Caco-2 (cell line): ENCODE results near the gene TLR7. TPM values are rescaled to one million over a fixed set of nuclear protein-coding genes. Genes with fewer than 3 reads are reported as not detected.
A peak's percentile ranks its signal among the peaks of the same experiment; 100 is the strongest.

Experiments
- BruUV-seq: library from RNA; stranded (reverse); fragments of 400-500 nt; replicated peaks from 2 replicates; lab custom pipeline; 2021; lab: Mats Ljungman, UMichigan
- CTCF ChIA-PET: fragments of 300-600 bp; sonication (Branson Sonifier 250); formaldehyde crosslinking; loops from one replicate; lab custom pipeline; 2022; ENCODE audit warnings: antibody characterized with exemption; lab: Charles Lee
- POLR2A ChIA-PET: fragments of 300-600 bp; sonication (Branson Sonifier 250); formaldehyde crosslinking; loops from one replicate; lab custom pipeline; 2022; ENCODE audit warnings: antibody characterized with exemption; lab: Charles Lee
- DNase-seq, 2 experiments: peaks; one replicate each; pipeline versions ENCODE4 v3.0.0 to v3.0.0-alpha.2; 2020 to 2022
- H3K27me3 ChIP-seq: replicated peaks from 2 replicates; pipeline ENCODE4 v1.6.0; 2011; ENCODE audit warnings: low read length; ENCODE audit not compliant: control insufficient read depth, insufficient read depth
- H3K36me3 ChIP-seq: 2 replicates; pipeline ENCODE4 v1.5.1; 2011; ENCODE audit warnings: low read length; ENCODE audit not compliant: control insufficient read depth, insufficient read depth
- H3K4me1 ChIP-seq: fragments of 250-450 bp; sonication (Bioruptor Pico); 2 replicates; pipeline ENCODE4 v1.5.1; 2020; ENCODE audit warnings: mild to moderate bottlenecking
- H3K4me3 ChIP-seq: 2 replicates; pipeline ENCODE4 v1.5.1; 2011; ENCODE audit warnings: low read depth, mild to moderate bottlenecking, control low read depth, low read length
- H3K9me3 ChIP-seq: fragments of 250-450 bp; sonication (Bioruptor Pico); 2 replicates; pipeline ENCODE4 v1.5.1; 2020; ENCODE audit warnings: mild to moderate bottlenecking, moderate library complexity
- H3K27ac Mint-ChIP-seq: one replicate; pipeline ENCODE4 v1.8.0; 2022; ENCODE audit warnings: mixed read lengths; ENCODE audit not compliant: unreplicated experiment
- H3K27me3 Mint-ChIP-seq: one replicate; pipeline ENCODE4 v1.8.0; 2022; ENCODE audit warnings: mixed read lengths; ENCODE audit not compliant: insufficient read depth, unreplicated experiment
- H3K36me3 Mint-ChIP-seq: one replicate; pipeline ENCODE4 v1.8.0; 2022; ENCODE audit warnings: mild to moderate bottlenecking, mixed read lengths; ENCODE audit not compliant: insufficient read depth, unreplicated experiment
- H3K4me1 Mint-ChIP-seq: one replicate; pipeline ENCODE4 v1.8.0; 2022; ENCODE audit warnings: low read depth, mixed read lengths; ENCODE audit not compliant: unreplicated experiment
- H3K4me3 Mint-ChIP-seq: one replicate; pipeline ENCODE4 v1.8.0; 2022; ENCODE audit warnings: mild to moderate bottlenecking, moderate library complexity, mixed read lengths; ENCODE audit not compliant: unreplicated experiment
- H3K9me3 Mint-ChIP-seq: one replicate; pipeline ENCODE4 v1.8.0; 2022; ENCODE audit warnings: mixed read lengths; ENCODE audit not compliant: unreplicated experiment
- intact Hi-C: fragments of 100-400 bp; cut with micrococcal nuclease; formaldehyde crosslinking; loops from one replicate; pipeline ENCODE4 v1.10.0; 2022; ENCODE audit not compliant: unreplicated experiment
- total RNA-seq: library from RNA; stranded (reverse); gene quantifications from 2 replicates; pipeline ENCODE4 v1.2.3, GENCODE V29; 2022
- TF ChIP-seq, protein P1 (sequence below), 2 experiments: fragments of 200-600 bp in 1 of 2; IDR thresholded peaks; 1 replicate in 1 of 2; 2 replicates in 1 of 2; pipeline versions ENCODE4 v1.5.1 to v1.8.0; 2011 to 2022; ENCODE audit warnings: antibody characterized with exemption in 1 of 2, control low read depth in 1 of 2, inconsistent platforms in 1 of 2, low read depth in 1 of 2, low read length in 1 of 2, mild to moderate bottlenecking in 1 of 2, moderate library complexity in 1 of 2; ENCODE audit not compliant: insufficient read depth in 1 of 2, severe bottlenecking in 1 of 2, unreplicated experiment in 1 of 2

Gene TLR7
- total RNA-seq, 1 experiment from 2014 or later = 0.45 TPM

- Mint-ChIP-seq H3K27ac (peak overlapping the region; percentile 59), H3K27me3 (no peaks in the 10 kb centered on the region), H3K9me3 (peaks cover 2% of the 10 kb centered on the region), H3K4me3 (peak overlapping the region; percentile 57), H3K4me1 (no peaks in the 10 kb centered on the region), H3K36me3 (no peaks in the 10 kb centered on the region)
- no peak for DNase-seq
- TF ChIP-seq, protein P1, sequence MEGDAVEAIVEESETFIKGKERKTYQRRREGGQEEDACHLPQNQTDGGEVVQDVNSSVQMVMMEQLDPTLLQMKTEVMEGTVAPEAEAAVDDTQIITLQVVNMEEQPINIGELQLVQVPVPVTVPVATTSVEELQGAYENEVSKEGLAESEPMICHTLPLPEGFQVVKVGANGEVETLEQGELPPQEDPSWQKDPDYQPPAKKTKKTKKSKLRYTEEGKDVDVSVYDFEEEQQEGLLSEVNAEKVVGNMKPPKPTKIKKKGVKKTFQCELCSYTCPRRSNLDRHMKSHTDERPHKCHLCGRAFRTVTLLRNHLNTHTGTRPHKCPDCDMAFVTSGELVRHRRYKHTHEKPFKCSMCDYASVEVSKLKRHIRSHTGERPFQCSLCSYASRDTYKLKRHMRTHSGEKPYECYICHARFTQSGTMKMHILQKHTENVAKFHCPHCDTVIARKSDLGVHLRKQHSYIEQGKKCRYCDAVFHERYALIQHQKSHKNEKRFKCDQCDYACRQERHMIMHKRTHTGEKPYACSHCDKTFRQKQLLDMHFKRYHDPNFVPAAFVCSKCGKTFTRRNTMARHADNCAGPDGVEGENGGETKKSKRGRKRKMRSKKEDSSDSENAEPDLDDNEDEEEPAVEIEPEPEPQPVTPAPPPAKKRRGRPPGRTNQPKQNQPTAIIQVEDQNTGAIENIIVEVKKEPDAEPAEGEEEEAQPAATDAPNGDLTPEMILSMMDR (IDR thresholded peaks at IDR 0.05; ENCODE audit: insufficient read depth in 1 of 2, low read depth in 1 of 2, low read length in 1 of 2, severe bottlenecking in 1 of 2, unreplicated experiment in 1 of 2) = no peak
- no peak overlapping the region for H3K4me3 ChIP-seq
- ChIA-PET POLR2A (no interaction called here), CTCF (interaction anchor here (1.0 kb wide), 1 partner anchor 29 kb away, joined by 4 read pairs; no protein-coding TSS in a partner anchor)
- intact Hi-C loops = no loop called here
- H3K36me3 ChIP-seq = no peaks in the 10 kb centered on the region
- H3K9me3 ChIP-seq = no peaks in the 10 kb centered on the region
- BruUV-seq = no TSS peak
- peaks cover 17% of the 10 kb centered on the region for H3K4me1 ChIP-seq
- no peaks in the 10 kb centered on the region for H3K27me3 ChIP-seq
Measured at GRCh38 chrX:12843061-12843667, 23.7 kb upstream of the TLR7 start.

DNA sequence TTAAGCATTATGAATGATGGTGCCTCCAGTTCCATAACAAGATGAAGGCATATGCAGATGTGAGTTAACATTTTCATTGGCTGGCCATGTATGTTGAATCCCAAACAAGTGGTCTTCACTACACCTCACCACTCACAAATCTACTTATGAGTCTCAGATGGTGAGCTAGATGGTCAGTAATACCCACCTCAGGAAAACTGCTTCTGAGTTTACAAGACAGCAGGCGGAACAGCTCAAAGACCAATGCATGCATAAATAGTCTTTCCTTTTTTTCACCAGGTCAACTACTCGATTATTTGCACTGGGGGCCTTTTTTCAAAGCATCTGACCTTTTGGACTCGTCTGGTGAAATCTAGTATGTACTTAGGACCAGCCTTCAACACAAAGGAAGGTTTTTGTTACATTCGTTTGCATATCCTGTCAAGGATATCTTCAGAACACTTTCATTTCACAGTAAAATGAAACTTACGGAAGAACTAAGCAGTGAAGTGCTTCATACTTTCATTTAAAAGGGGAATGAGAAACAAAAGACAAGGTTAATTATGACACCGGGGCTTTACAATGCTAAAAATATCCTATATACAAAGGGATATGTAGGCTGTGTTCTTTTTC is 23.1 kb upstream of the TLR7 start:
- ChIA-PET CTCF (interaction anchor here (1.0 kb wide), 1 partner anchor 29 kb away, joined by 4 read pairs; no protein-coding TSS in a partner anchor), POLR2A (no interaction called here)
- H3K27me3 ChIP-seq = no peaks in the 10 kb centered on the region
- no peaks in the 10 kb centered on the region for H3K9me3 ChIP-seq
- H3K27me3 Mint-ChIP-seq = no peaks in the 10 kb centered on the region
- intact Hi-C loops = loop anchor here (2.0 kb wide), 1 partner anchor 15 kb away; no protein-coding TSS in a partner anchor
- TF ChIP-seq, protein P1 (IDR thresholded peaks at IDR 0.05; ENCODE audit: insufficient read depth in 1 of 2, low read depth in 1 of 2, low read length in 1 of 2, severe bottlenecking in 1 of 2, unreplicated experiment in 1 of 2) = no peak
- DNase-seq = peak; percentile 46 to 56
- no peaks in the 10 kb centered on the region for H3K36me3 Mint-ChIP-seq
- no peaks in the 10 kb centered on the region for H3K4me1 Mint-ChIP-seq
- H3K4me3 ChIP-seq = peak overlapping the region; percentile 12; the same call in 1 of the 2 replicates
- H3K9me3 Mint-ChIP-seq = no peaks in the 10 kb centered on the region
- BruUV-seq = no TSS peak
- H3K36me3 ChIP-seq = no peaks in the 10 kb centered on the region
- H3K4me3 Mint-ChIP-seq = peak overlapping the region; percentile 57
- H3K4me1 ChIP-seq = peaks cover 17% of the 10 kb centered on the region
- H3K27ac Mint-ChIP-seq = peak overlapping the region; percentile 59

GRCh38 chrX:12844319-12844718 is 22.6 kb upstream of the TLR7 start:
- no peak for DNase-seq
- Histone ChIP-seq H3K4me3 (no peak overlapping the region), H3K36me3 (no peaks in the 10 kb centered on the region), H3K9me3 (no peaks in the 10 kb centered on the region), H3K27me3 (no peaks in the 10 kb centered on the region), H3K4me1 (peaks cover 17% of the 10 kb centered on the region)
- no peaks in the 10 kb centered on the region for H3K9me3 Mint-ChIP-seq
- ChIA-PET POLR2A (no interaction called here), CTCF (interaction anchor here (1.0 kb wide), 1 partner anchor 30 kb away, joined by 4 read pairs; no protein-coding TSS in a partner anchor)
- H3K4me3 Mint-ChIP-seq = peak overlapping the region; percentile 57
- TF ChIP-seq, protein P1 (IDR thresholded peaks at IDR 0.05; ENCODE audit: insufficient read depth in 1 of 2, low read depth in 1 of 2, low read length in 1 of 2, severe bottlenecking in 1 of 2, unreplicated experiment in 1 of 2) = no peak
- H3K36me3 Mint-ChIP-seq = no peaks in the 10 kb centered on the region
- H3K27me3 Mint-ChIP-seq = no peaks in the 10 kb centered on the region
- BruUV-seq = TSS peak; percentile 76
- H3K27ac Mint-ChIP-seq = peak overlapping the region; percentile 59
- H3K4me1 Mint-ChIP-seq = no peaks in the 10 kb centered on the region
- intact Hi-C loops = loop anchor here (2.0 kb wide), 1 partner anchor 16 kb away; no protein-coding TSS in a partner anchor
